Aorta (tissue), 5 donors: ENCODE data around the gene PCDHGA11. TPM values are rescaled to one million over a fixed set of nuclear protein-coding genes. Genes with fewer than 3 reads are reported as not detected.
"Not testable (repeated sequence)": the region's sequence is repeated elsewhere in the genome, so short reads cannot be mapped to it uniquely, and the experiment has no call there.

Experiments
- ATAC-seq: fragments of 200-7000 bp; cut with Tn5 transposase; one replicate; pipeline ENCODE4 v1.9.1; 2022; ENCODE audit warnings: moderate library complexity; ENCODE audit not compliant: low FRiP score
- DNase-seq, 2 donors: peaks; one replicate each; pipeline ENCODE4 v3.0.0-alpha.2; 2020
- H3K27ac ChIP-seq, 2 donors: one replicate each; pipeline ENCODE4 v1.5.1; 2013; ENCODE audit warnings: low read length in 2 of 2, mild to moderate bottlenecking in 2 of 2, moderate library complexity in 2 of 2, control low read depth in 1 of 2, inconsistent platforms in 1 of 2, low read depth in 1 of 2
- H3K27me3 ChIP-seq, 2 donors: one replicate each; pipeline ENCODE4 v1.6.1; 2013; ENCODE audit warnings: control low read depth in 1 of 2, low read length in 1 of 2, mild to moderate bottlenecking in 1 of 2, moderate library complexity in 1 of 2; ENCODE audit not compliant: insufficient read depth in 2 of 2, control insufficient read depth in 1 of 2
- H3K36me3 ChIP-seq, 2 donors: one replicate each; pipeline ENCODE4 v1.6.1; 2013; ENCODE audit warnings: control low read depth in 1 of 2, low read length in 1 of 2, mild to moderate bottlenecking in 1 of 2; ENCODE audit not compliant: insufficient read depth in 2 of 2, control insufficient read depth in 1 of 2
- H3K4me1 ChIP-seq, 2 donors: one replicate each; pipeline ENCODE4 v1.6.1; 2013; ENCODE audit warnings: low read length in 2 of 2, control low read depth in 1 of 2, mild to moderate bottlenecking in 1 of 2, moderate library complexity in 1 of 2; ENCODE audit not compliant: insufficient read depth in 2 of 2, control insufficient read depth in 1 of 2
- H3K4me3 ChIP-seq, 2 donors: one replicate each; pipeline ENCODE4 v1.5.1; 2013; ENCODE audit warnings: low read length in 2 of 2, control low read depth in 1 of 2, mild to moderate bottlenecking in 1 of 2
- H3K9me3 ChIP-seq: one replicate; pipeline ENCODE4 v1.6.1; 2013; ENCODE audit warnings: mild to moderate bottlenecking, low read length; ENCODE audit not compliant: control insufficient read depth
- WGBS, 2 donors: extraction: QIAGEN DNeasy Blood & Tissue Kit; methylation state at CpG; one replicate each; pipeline ENCODE4 v1.1.7; 2013; 5-methylcytosine and 5-hydroxymethylcytosine counted together
- intact Hi-C, 2 donors: fragments of 100-400 bp; cut with DNase I; formaldehyde crosslinking; loops; one replicate each; pipeline versions ENCODE4 v1.14.2 to v1.15.0; 2022
- polyA plus RNA-seq, 2 donors: library from polyadenylated mRNA; stranded (reverse); fragments of 200-250 nt; gene quantifications; one replicate each; pipeline ENCODE4 v1.2.3, GENCODE V29; 2013
- total RNA-seq, 2 donors: library from RNA; stranded (reverse); fragmentation: NEBNext Ultra II Directional; extraction: Animal tissue kit (Norgen Biotek cat#: 25700); gene quantifications; one replicate each; pipeline ENCODE4 v1.2.1, GENCODE V29; 2021
- donor health status: healthy with polysubstance abuse.
- donor health status: Bipolar disorder and iron deficiency.
- donor health status: DM: no; HTN: no; CAD: no.
- donor health status: DM: no; HTN: no; CAD: no.
- donor health status: DM: yes; HTN: yes; CAD: no.

The PCDHGA11 gene
- total and polyA plus RNA-seq, 4 donors: 0.50 to 9.2 (median 3.9) TPM

DNA sequence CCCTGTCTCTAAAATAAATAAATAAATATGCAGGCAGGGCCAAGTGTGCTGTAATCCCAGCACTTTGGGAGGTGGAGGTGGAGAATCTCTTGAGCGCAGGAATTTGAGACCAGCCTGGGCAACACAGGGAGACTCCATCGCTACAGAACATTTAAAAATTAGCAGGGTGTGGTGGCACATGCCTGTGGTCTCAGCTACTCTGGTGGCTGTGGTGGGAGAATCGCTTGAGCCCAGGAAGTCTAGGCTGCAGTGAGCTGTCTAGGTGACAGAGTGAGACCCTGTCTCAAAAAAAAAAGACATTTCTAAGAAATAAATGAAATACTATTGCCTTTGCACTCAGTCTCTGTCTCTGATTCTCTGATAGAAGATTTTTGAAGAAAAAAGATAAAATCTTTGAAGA is 9.3 kb upstream of the PCDHGA11 start:
- ATAC-seq (no peak), DNase-seq (no peak)
- 59% methylated on average over 3 of the region's 3 CpGs for whole genome bisulfite sequencing, 2 donors
- no peak overlapping the region for H3K27ac ChIP-seq
- intact Hi-C loops: loop anchor here in 1 of 2 donors (10.0 kb wide), 2 partner anchors 113 to 153 kb away; no protein-coding TSS in a partner anchor
- H3K9me3 ChIP-seq: peaks cover 34% of the 10 kb centered on the region
- H3K27me3 ChIP-seq: no peaks in the 10 kb centered on the region
- no peaks in the 10 kb centered on the region for H3K4me1 ChIP-seq
- no peaks in the 10 kb centered on the region for H3K36me3 ChIP-seq
- no peak overlapping the region for H3K4me3 ChIP-seq

DNA sequence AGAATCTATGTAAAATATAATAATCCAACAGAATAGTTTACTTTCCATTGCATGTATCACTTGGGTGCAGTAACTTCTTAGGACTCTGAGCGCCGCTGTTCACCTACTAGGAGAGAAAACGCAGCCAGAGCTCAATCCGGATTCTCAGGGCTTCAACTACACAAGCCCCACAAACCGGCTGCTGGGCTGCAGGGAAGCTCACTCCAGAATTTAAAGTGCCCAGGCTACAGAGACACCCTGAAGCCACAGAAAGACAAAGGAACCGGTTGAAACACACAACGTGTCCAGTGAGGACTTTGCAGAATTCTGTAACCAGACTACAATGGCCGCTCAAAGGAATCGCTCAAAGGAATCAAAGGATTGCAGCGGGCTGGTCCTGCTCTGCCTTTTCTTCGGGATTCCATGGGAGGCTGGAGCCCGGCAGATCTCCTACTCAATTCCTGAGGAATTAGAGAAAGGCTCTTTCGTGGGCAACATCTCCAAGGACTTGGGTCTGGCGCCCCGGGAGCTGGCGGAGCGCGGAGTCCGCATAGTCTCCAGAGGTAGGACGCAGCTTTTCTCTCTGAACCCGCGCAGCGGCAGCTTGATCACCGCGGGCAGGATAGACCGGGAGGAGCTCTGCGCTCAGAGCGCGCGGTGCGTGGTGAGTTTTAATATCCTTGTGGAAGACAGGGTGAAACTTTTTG is 7.9 kb upstream of the PCDHGA11 start, which contains the start of gene PCDHGA10:
TSS of gene PCDHGA10 (plus strand) at position 134 of the 686 bp plus-strand sequence. CDS start at position 323, 189 bp downstream.
- Histone ChIP-seq H3K36me3 (no peaks in the 10 kb centered on the region), H3K27ac (no peak within 1 kb of the TSS), H3K4me1 (no peaks in the 10 kb centered on the region), H3K4me3 (no peak within 1 kb of the TSS), H3K9me3 (peaks cover 36% of the 10 kb centered on the region), H3K27me3 (no peaks in the 10 kb centered on the region)
- DNase-seq: peak in 1 of 2 donors; percentile 61
- intact Hi-C loops: loop anchor here in 1 of 2 donors (10.0 kb wide), 2 partner anchors 112 to 152 kb away; no protein-coding TSS in a partner anchor
- ATAC-seq: no peak
- 14 to 19% methylated on average over 31 of the region's 31 CpGs for WGBS, 2 donors

DNA sequence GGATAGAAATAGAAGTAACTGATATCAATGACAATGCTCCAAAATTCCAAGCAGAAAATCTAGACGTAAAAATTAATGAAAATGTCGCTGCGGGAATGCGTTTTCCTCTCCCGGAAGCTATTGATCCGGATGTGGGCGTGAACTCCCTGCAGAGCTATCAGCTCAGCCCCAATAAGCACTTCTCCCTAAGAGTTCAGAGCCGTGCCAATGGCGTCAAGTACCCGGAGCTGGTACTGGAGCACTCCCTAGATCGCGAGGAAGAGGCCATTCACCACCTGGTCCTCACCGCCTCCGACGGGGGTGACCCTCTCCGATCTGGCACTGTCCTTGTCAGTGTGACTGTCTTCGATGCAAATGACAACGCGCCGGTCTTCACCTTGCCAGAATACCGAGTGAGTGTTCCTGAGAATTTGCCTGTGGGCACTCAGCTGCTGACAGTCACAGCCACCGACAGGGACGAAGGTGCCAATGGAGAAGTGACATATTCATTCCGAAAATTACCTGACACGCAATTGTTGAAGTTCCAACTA is 7.2 kb upstream of the PCDHGA11 start:
- H3K27me3 ChIP-seq: no peaks in the 10 kb centered on the region
- 23% methylated on average over 25 of the region's 25 CpGs for WGBS, 2 donors
- no peaks in the 10 kb centered on the region for H3K4me1 ChIP-seq
- H3K27ac ChIP-seq: no peak overlapping the region
- DNase-seq (peak in 1 of 2 donors; percentile 49), ATAC-seq (no peak)
- no peak overlapping the region for H3K4me3 ChIP-seq
- H3K9me3 ChIP-seq: peaks cover 37% of the 10 kb centered on the region
- H3K36me3 ChIP-seq: no peaks in the 10 kb centered on the region
- intact Hi-C loops: loop anchor here in 1 of 2 donors (10.0 kb wide), 2 partner anchors 111 to 151 kb away; no protein-coding TSS in a partner anchor

DNA sequence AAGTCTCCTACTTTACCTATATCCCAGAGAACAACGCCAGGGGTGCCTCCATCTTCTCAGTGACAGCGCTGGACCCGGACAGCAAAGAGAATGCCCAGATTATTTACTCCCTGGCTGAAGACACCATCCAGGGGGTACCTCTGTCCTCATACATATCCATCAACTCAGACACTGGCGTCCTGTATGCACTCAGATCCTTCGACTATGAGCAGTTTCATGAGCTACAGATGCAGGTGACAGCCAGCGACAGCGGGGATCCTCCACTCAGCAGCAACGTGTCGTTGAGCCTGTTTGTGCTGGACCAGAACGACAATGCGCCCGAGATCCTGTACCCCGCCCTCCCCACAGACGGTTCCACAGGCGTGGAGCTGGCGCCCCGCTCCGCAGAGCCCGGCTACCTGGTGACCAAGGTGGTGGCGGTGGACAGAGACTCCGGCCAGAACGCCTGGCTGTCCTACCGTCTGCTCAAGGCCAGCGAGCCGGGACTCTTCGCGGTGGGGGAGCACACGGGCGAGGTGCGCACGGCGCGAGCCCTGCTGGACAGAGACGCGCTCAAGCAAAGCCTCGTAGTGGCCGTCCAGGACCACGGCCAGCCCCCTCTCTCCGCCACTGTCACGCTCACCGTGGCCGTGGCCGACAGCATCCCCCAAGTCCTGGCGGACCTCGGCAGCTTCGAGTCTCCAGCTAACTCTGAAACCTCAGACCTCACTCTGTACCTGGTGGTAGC is 6.1 kb upstream of the PCDHGA11 start:
- H3K4me3 ChIP-seq, H3K4me1 ChIP-seq, DNase-seq, H3K27me3 ChIP-seq, H3K36me3 ChIP-seq, ATAC-seq, H3K27ac ChIP-seq: not testable (repeated sequence)
- intact Hi-C loops: loop anchor here in 1 of 2 donors (10.0 kb wide), 2 partner anchors 110 to 150 kb away; no protein-coding TSS in a partner anchor
- H3K9me3 ChIP-seq: peaks cover 40% of the 10 kb centered on the region
- 24 to 29% methylated on average over 39 to 46 of the region's 46 CpGs for WGBS, 2 donors

DNA sequence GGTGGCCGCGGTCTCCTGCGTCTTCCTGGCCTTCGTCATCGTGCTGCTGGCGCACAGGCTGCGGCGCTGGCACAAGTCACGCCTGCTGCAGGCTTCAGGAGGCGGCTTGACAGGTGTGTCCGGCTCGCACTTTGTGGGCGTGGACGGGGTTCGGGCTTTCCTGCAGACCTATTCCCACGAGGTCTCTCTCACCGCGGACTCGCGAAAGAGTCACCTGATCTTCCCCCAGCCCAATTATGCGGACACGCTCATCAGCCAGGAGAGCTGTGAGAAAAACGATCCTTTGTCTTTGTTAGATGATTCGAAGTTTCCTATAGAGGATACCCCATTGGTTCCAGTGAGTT is 5.6 kb upstream of the PCDHGA11 start:
- H3K27me3 ChIP-seq, H3K27ac ChIP-seq, H3K36me3 ChIP-seq, ATAC-seq, H3K4me1 ChIP-seq, H3K4me3 ChIP-seq, DNase-seq: not testable (repeated sequence)
- peaks cover 37% of the 10 kb centered on the region for H3K9me3 ChIP-seq
- intact Hi-C loops: loop anchor here in 1 of 2 donors (10.0 kb wide), 2 partner anchors 110 to 150 kb away; no protein-coding TSS in a partner anchor
- 25 to 29% methylated on average over 24 of the region's 24 CpGs for WGBS, 2 donors

DNA sequence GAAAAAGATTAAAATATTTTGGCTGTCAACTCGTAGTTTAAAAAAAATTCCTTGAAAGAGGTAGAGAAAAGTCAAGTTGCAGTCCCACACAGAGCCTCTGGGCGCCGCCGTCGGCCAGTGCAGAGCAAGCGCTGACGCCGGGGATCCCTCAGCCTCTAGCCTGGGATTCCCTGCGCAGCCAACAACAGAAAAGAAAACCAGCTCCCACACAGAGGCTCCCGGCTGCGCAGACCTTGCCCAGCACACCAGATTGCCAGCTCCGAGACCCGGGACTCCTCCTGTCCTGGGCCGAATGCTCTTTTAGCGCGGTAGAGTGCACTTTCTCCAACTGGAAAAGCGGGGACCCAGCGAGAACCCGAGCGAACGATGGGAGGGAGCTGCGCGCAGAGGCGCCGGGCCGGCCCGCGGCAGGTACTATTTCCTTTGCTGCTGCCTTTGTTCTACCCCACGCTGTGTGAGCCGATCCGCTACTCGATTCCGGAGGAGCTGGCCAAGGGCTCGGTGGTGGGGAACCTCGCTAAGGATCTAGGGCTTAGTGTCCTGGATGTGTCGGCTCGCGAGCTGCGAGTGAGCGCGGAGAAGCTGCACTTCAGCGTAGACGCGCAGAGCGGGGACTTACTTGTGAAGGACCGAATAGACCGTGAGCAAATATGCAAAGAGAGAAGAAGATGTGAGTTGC is 3.2 kb upstream of the PCDHGA11 start, which contains the start of gene PCDHGB7:
TSS of gene PCDHGB7 (plus strand) at position 184 of the 679 bp plus-strand sequence. CDS start at position 367, 183 bp downstream.
- DNase-seq: peak in 1 of 2 donors; percentile 83
- WGBS, 2 donors: 6 to 10% methylated on average over 42 to 47 of the region's 47 CpGs

DNA sequence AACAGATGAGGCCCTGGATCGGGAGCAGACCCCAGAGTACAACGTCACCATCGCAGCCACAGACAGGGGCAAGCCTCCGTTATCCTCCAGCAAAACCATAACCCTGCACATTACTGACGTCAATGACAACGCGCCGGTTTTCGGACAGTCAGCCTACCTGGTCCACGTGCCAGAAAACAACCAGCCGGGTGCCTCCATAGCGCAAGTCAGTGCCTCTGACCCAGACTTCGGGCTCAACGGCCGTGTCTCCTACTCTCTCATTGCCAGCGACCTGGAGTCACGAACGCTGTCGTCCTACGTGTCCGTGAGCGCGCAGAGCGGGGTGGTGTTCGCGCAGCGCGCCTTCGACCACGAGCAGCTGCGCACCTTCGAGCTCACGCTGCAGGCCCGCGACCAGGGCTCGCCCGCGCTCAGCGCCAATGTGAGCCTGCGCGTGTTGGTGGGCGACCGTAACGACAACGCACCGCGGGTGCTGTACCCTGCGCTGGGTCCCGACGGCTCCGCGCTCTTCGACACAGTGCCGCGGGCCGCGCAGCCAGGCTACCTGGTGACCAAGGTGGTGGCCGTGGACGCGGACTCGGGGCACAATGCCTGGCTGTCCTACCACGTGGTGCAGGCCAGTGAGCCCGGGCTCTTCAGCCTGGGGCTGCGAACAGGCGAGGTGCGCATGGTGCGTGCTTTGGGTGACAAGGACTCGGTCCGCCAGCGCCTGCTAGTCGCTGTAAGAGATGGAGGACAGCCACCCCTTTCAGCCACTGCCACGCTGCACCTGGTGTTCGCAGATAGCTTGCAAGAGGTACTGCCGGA is 1.6 kb upstream of the PCDHGA11 start:
- Histone ChIP-seq H3K27me3 (no peaks in the 10 kb centered on the region), H3K9me3 (peaks cover 44% of the 10 kb centered on the region), H3K27ac (no peak overlapping the region), H3K36me3 (no peaks in the 10 kb centered on the region), H3K4me3 (no peak overlapping the region), H3K4me1 (no peaks in the 10 kb centered on the region)
- no peak for ATAC-seq
- intact Hi-C loops: loop anchor here in 1 of 2 donors (10.0 kb wide), 2 partner anchors 106 to 146 kb away; no protein-coding TSS in a partner anchor
- no peak for DNase-seq
- 19 to 29% methylated on average over 72 to 74 of the region's 74 CpGs for WGBS, 2 donors

More for the DNA sequence above, 3.2 kb upstream of the PCDHGA11 start, which contains the start of gene PCDHGB7:
- not testable (repeated sequence) for H3K4me3 ChIP-seq, H3K27me3 ChIP-seq, H3K36me3 ChIP-seq, H3K27ac ChIP-seq, H3K4me1 ChIP-seq
- intact Hi-C loops: loop anchor here in 1 of 2 donors (10.0 kb wide), 2 partner anchors 107 to 147 kb away; no protein-coding TSS in a partner anchor
- ATAC-seq: peak; percentile 91
- H3K9me3 ChIP-seq: peaks cover 44% of the 10 kb centered on the region
